ENCODE data around the gene TLCD4.
"Not testable (repeated sequence)": the region's sequence is repeated elsewhere in the genome, so short reads cannot be mapped to it uniquely, and the experiment has no call there.

Gene TLCD4

GRCh38 chr1:95086949-95087533 lies 30.1 kb upstream of the TLCD4 start:
- no peak overlapping the region for H2AFZ ChIP-seq
- no peaks in the 10 kb centered on the region for H3K79me2 ChIP-seq
- H3K4me2 ChIP-seq (ENCODE audit: low read length), result no peak overlapping the region
- no peaks in the 10 kb centered on the region for H3K4me1 ChIP-seq
- H3K9ac ChIP-seq, result no peak overlapping the region
- H3K9me3 ChIP-seq (ENCODE audit: control insufficient read depth, low read length), result no peaks in the 10 kb centered on the region
- no peaks in the 10 kb centered on the region for H3K27me3 ChIP-seq (ENCODE audit: control insufficient read depth, insufficient read depth, low read length)
- TF ChIP-seq CTCF (IDR thresholded peaks at IDR 0.05), result no peak
- H3K27ac ChIP-seq, result no peak overlapping the region
- no peak overlapping the region for H3K4me3 ChIP-seq (ENCODE audit: low read depth, low read length)
- H3K36me3 ChIP-seq (ENCODE audit: control insufficient read depth, insufficient read depth, low read length), result no peaks in the 10 kb centered on the region

- Histone ChIP-seq H2AFZ (no peak overlapping the region), H3K9ac (no peak overlapping the region), H3K79me2 (no peaks in the 10 kb centered on the region), H3K4me3 (ENCODE audit: low read depth, low read length) (no peak overlapping the region), H3K4me1 (no peaks in the 10 kb centered on the region), H3K9me3 (ENCODE audit: control insufficient read depth, low read length) (no peaks in the 10 kb centered on the region), H3K27me3 (ENCODE audit: control insufficient read depth, insufficient read depth, low read length) (no peaks in the 10 kb centered on the region), H3K27ac (no peak overlapping the region), H3K4me2 (ENCODE audit: low read length) (no peak overlapping the region), H3K36me3 (ENCODE audit: control insufficient read depth, insufficient read depth, low read length) (no peaks in the 10 kb centered on the region)
- TF ChIP-seq CTCF (IDR thresholded peaks at IDR 0.05), result no peak
Measured at GRCh38 chr1:95088303-95088702, 28.9 kb upstream of the TLCD4 start.

- Histone ChIP-seq H3K27me3 (ENCODE audit: control insufficient read depth, insufficient read depth, low read length) (no peaks in the 10 kb centered on the region), H3K27ac (no peak overlapping the region), H3K4me2 (ENCODE audit: low read length) (no peak overlapping the region), H3K4me3 (ENCODE audit: low read depth, low read length) (no peak overlapping the region), H2AFZ (no peak overlapping the region), H3K79me2 (no peaks in the 10 kb centered on the region), H3K36me3 (ENCODE audit: control insufficient read depth, insufficient read depth, low read length) (no peaks in the 10 kb centered on the region), H3K9me3 (ENCODE audit: control insufficient read depth, low read length) (no peaks in the 10 kb centered on the region), H3K4me1 (no peaks in the 10 kb centered on the region), H3K9ac (no peak overlapping the region)
- no peak for TF ChIP-seq CTCF (IDR thresholded peaks at IDR 0.05)
Measured at GRCh38 chr1:95089650-95090287, 27.4 kb upstream of the TLCD4 start.

- H3K9ac ChIP-seq; H3K4me2 ChIP-seq (ENCODE audit: low read length); H2AFZ ChIP-seq; H3K4me1 ChIP-seq; H3K27me3 ChIP-seq (ENCODE audit: control insufficient read depth, insufficient read depth, low read length); H3K27ac ChIP-seq; H3K79me2 ChIP-seq; H3K9me3 ChIP-seq (ENCODE audit: control insufficient read depth, low read length); H3K36me3 ChIP-seq (ENCODE audit: control insufficient read depth, insufficient read depth, low read length); H3K4me3 ChIP-seq (ENCODE audit: low read depth, low read length): not testable (repeated sequence)
Measured at GRCh38 chr1:95091290-95091689, 25.9 kb upstream of the TLCD4 start.

GRCh38 chr1:95092891-95093290 lies 24.3 kb upstream of the TLCD4 start:
- not testable (repeated sequence) for H3K4me1 ChIP-seq; H3K4me3 ChIP-seq (ENCODE audit: low read depth, low read length); H3K4me2 ChIP-seq (ENCODE audit: low read length); H3K79me2 ChIP-seq; H3K36me3 ChIP-seq (ENCODE audit: control insufficient read depth, insufficient read depth, low read length); H2AFZ ChIP-seq; H3K27me3 ChIP-seq (ENCODE audit: control insufficient read depth, insufficient read depth, low read length); H3K9me3 ChIP-seq (ENCODE audit: control insufficient read depth, low read length); H3K9ac ChIP-seq; H3K27ac ChIP-seq

GRCh38 chr1:95093296-95093695 lies 23.9 kb upstream of the TLCD4 start:
- H3K4me3 ChIP-seq (ENCODE audit: low read depth, low read length), result no peak overlapping the region
- H3K4me2 ChIP-seq (ENCODE audit: low read length), result no peak overlapping the region
- no peaks in the 10 kb centered on the region for H3K9me3 ChIP-seq (ENCODE audit: control insufficient read depth, low read length)
- no peak overlapping the region for H3K27ac ChIP-seq
- no peak overlapping the region for H2AFZ ChIP-seq
- H3K9ac ChIP-seq, result no peak overlapping the region
- TF ChIP-seq CTCF (IDR thresholded peaks at IDR 0.05), result no peak
- no peaks in the 10 kb centered on the region for H3K27me3 ChIP-seq (ENCODE audit: control insufficient read depth, insufficient read depth, low read length)
- no peaks in the 10 kb centered on the region for H3K36me3 ChIP-seq (ENCODE audit: control insufficient read depth, insufficient read depth, low read length)
- H3K4me1 ChIP-seq, result no peaks in the 10 kb centered on the region
- no peaks in the 10 kb centered on the region for H3K79me2 ChIP-seq

Data from parathyroid adenoma (tissue), 2 donors.